A549 (cell line): ENCODE data around the gene PITX3. TPM values are rescaled to one million over a fixed set of nuclear protein-coding genes. Genes with fewer than 3 reads are reported as not detected.

Experiments used
- ATAC-seq, 2 experiments: fragments of 200-7000 bp in 1 of 2; fragments of >200 bp in 1 of 2; cut with Nextera tagmentation in 1 of 2; cut with Tn5 transposase in 1 of 2; 3 replicates each; pipeline versions ENCODE4 v1.8.0 to v1.9.1; 2018 to 2020; ENCODE audit warnings: mild to moderate bottlenecking in 1 of 2, moderate library complexity in 1 of 2
- CTCF ChIA-PET: fragments of 300-600 bp; sonication (Branson Sonifier 250); formaldehyde crosslinking; extraction: SDS; loops from one replicate; lab custom pipeline; 2021; ENCODE audit warnings: antibody characterized with exemption, inconsistent platforms; lab: Yijun Ruan, JAX
- POLR2A ChIA-PET: fragments of 350-600 bp; formaldehyde crosslinking; extraction: SDS; loops from one replicate; lab custom pipeline; 2021; ENCODE audit warnings: antibody characterized with exemption, inconsistent platforms; lab: Yijun Ruan, JAX
- DNase-seq, 2 experiments: peaks; one replicate each; pipeline versions ENCODE4 v3.0.0 to v3.0.0-alpha.2; 2011 to 2016; ENCODE audit warnings: low read depth in 1 of 2, low spot score in 1 of 2
- FAIRE-seq: peaks from 2 replicates; lab custom pipeline; 2011; peaks lifted over from hg19 to GRCh38; lab: Jason Lieb, UNC
- H3K27ac ChIP-seq, 2 experiments: fragments of >200 bp; sonication (Bioruptor Twin); formaldehyde crosslinking; 3 replicates each; pipeline ENCODE4 v1.5.1; 2016 to 2017
- H3K4me1 ChIP-seq: fragments of >200 bp; sonication (Bioruptor Twin); formaldehyde crosslinking; 3 replicates; pipeline ENCODE4 v1.6.1; 2016
- H3K4me2 ChIP-seq: fragments of >200 bp; sonication (Bioruptor Twin); formaldehyde crosslinking; 3 replicates; pipeline ENCODE4 v1.6.1; 2016
- H3K4me3 ChIP-seq: fragments of >200 bp; sonication (Bioruptor Twin); formaldehyde crosslinking; 3 replicates; pipeline ENCODE4 v1.5.1; 2016
- H3K9me3 ChIP-seq: fragments of >200 bp; sonication (Bioruptor Twin); formaldehyde crosslinking; 3 replicates; pipeline ENCODE4 v1.6.1; 2016
- EP300 ChIP-seq, 2 experiments: fragments of >200 bp; sonication (Bioruptor Twin); formaldehyde crosslinking; IDR thresholded peaks; 2 replicates in 1 of 2; 3 replicates in 1 of 2; pipeline ENCODE4 v1.6.1; 2016 to 2017
- FOSL2 ChIP-seq, 2 experiments: fragments of 450-650 bp in 1 of 2; fragments of >200 bp in 1 of 2; sonication (Bioruptor Twin) in 1 of 2; formaldehyde crosslinking; IDR thresholded peaks; 2 replicates each; pipeline versions ENCODE4 v1.5.0 to v1.6.1; 2016 to 2020; ENCODE audit warnings: mild to moderate bottlenecking in 1 of 2, moderate library complexity in 1 of 2
- HOXB13 ChIP-seq: fragments of 250-450 bp; sonication (Bioruptor Pico); IDR thresholded peaks from 2 replicates; pipeline ENCODE4 v1.5.0; 2020; ENCODE audit warnings: low read depth, mild to moderate bottlenecking, moderate library complexity
- JUNB ChIP-seq: fragments of >200 bp; sonication (Bioruptor Twin); formaldehyde crosslinking; IDR thresholded peaks from 2 replicates; pipeline ENCODE4 v1.6.1; 2016
- KDM5A ChIP-seq: fragments of 200-600 bp; sonication (generic); IDR thresholded peaks from 2 replicates; pipeline ENCODE4 v1.6.1; 2016; ENCODE audit warnings: antibody characterized with exemption, mild to moderate bottlenecking
- MAZ ChIP-seq: fragments of 150-350 bp; IDR thresholded peaks from 2 replicates; pipeline ENCODE4 v1.6.1; 2014; ENCODE audit warnings: antibody characterized with exemption, low read depth, low read length, borderline replicate concordance
- MYC ChIP-seq: IDR thresholded peaks from 2 replicates; pipeline ENCODE4 v1.6.1; 2012; ENCODE audit warnings: mild to moderate bottlenecking, inconsistent platforms, low read length, improper control_type of control experiment, borderline replicate concordance
- NPAS2 ChIP-seq: fragments of 250-450 bp; sonication (Bioruptor Pico); IDR thresholded peaks from 2 replicates; pipeline ENCODE4 v1.8.0; 2022; ENCODE audit warnings: mild to moderate bottlenecking, moderate library complexity, borderline replicate concordance
- NR3C1 ChIP-seq: fragments of >200 bp; sonication (Bioruptor Twin); formaldehyde crosslinking; IDR thresholded peaks from 3 replicates; pipeline ENCODE4 v1.6.1; 2017
- PHF8 ChIP-seq: fragments of 200-600 bp; sonication (generic); IDR thresholded peaks from 2 replicates; pipeline ENCODE4 v1.6.1; 2016; ENCODE audit warnings: low read depth, mild to moderate bottlenecking, antibody characterized with exemption, moderate library complexity, borderline replicate concordance
- RCOR1 ChIP-seq: fragments of 150-350 bp; IDR thresholded peaks from 2 replicates; pipeline ENCODE4 v1.6.1; 2014; ENCODE audit warnings: antibody characterized with exemption, low read length, low read depth
- RFX5 ChIP-seq: fragments of 450-650 bp; IDR thresholded peaks from 2 replicates; pipeline ENCODE4 v1.7.1; 2014; ENCODE audit warnings: antibody characterized with exemption, mild to moderate bottlenecking, moderate library complexity
- SMC3 ChIP-seq: fragments of >200 bp; sonication (Bioruptor Twin); formaldehyde crosslinking; IDR thresholded peaks from 3 replicates; pipeline ENCODE4 v1.6.1; 2018; ENCODE audit warnings: inconsistent platforms
- USF2 ChIP-seq: fragments of 450-650 bp; IDR thresholded peaks from 2 replicates; pipeline ENCODE4 v1.6.1; 2014; ENCODE audit warnings: antibody characterized with exemption
- ZC3H11A ChIP-seq: fragments of 450-650 bp; IDR thresholded peaks from 2 replicates; pipeline ENCODE4 v1.6.1; 2014; ENCODE audit warnings: antibody characterized with exemption, mild to moderate bottlenecking
- WGBS: methylation state at CpG from one replicate; pipeline ENCODE4 v1.1.6; 2017; ENCODE audit errors: missing lambda C conversion rate; 5-methylcytosine and 5-hydroxymethylcytosine counted together
- polyA plus RNA-seq, 4 experiments: library from polyadenylated mRNA; depleted of rRNA in 3 of 4; stranded (reverse); fragments of >200 nt; fragmentation: RNase III in 1 of 4; extraction: RNeasy Plus Mini Kit Qiagen cat#74134 plus additional on column Dnase treatment in 1 of 4; gene quantifications; 2 replicates in 3 of 4; 3 replicates in 1 of 4; pipeline ENCODE4 v1.2.3, GENCODE V29; 2011 to 2017
- TF ChIP-seq, protein P1 (sequence below): fragments of >200 bp; sonication (Bioruptor Twin); formaldehyde crosslinking; IDR thresholded peaks from 3 replicates; pipeline ENCODE4 v1.5.1; 2016
- TF ChIP-seq, protein P2 (sequence below): IDR thresholded peaks from 2 replicates; pipeline ENCODE4 v1.6.1; 2012

Gene PITX3
- polyA plus RNA-seq, 2 of the 4 experiments (the other 2 are of a cell fraction), result 0.09 TPM; not detected in 1

DNA sequence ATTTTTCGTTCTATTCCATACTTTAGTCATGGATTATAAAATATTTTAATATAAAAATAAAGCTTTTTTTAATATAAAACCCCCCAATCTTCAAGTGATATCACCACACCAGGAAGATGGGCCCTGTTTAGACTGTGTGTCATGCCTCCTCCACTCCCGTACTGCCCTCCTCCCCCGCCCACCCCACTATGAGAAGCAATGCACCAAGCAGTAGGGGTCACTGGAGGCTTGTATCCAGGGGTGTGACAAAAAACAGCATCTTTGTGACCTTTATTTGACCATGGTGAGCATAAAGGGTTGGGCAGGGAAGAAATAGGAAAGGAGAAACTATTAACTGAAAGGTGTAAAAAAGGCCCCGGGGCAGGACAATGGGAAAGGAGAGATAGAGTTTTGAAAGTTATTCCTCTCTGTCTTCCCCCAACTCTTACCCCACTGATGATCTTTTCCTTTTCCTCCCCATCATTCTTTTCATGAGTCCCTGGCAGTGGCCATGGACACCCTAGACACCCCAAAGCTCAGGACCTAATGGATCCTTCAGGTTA, 3.5 kb downstream of the PITX3 start:
- CTCF ChIA-PET, result interaction anchor here (1.3 to 24.2 kb wide), 6 partner anchors 8 to 162 kb away, joined by 3 to 886 read pairs (median 38); partner anchors contain the start of genes GBF1 and NFKB2
- ATAC-seq (no peak), FAIRE-seq (no peak), DNase-seq (no peak)
- no peak for TF ChIP-seq ZC3H11A
- TF ChIP-seq SMC3, result no peak
- TF ChIP-seq USF2, result no peak
- TF ChIP-seq KDM5A, result no peak
- TF ChIP-seq PHF8, result no peak
- TF ChIP-seq HOXB13 (CRISPR knock-in tag), result no peak
- TF ChIP-seq NR3C1, result no peak
- TF ChIP-seq, protein P1, sequence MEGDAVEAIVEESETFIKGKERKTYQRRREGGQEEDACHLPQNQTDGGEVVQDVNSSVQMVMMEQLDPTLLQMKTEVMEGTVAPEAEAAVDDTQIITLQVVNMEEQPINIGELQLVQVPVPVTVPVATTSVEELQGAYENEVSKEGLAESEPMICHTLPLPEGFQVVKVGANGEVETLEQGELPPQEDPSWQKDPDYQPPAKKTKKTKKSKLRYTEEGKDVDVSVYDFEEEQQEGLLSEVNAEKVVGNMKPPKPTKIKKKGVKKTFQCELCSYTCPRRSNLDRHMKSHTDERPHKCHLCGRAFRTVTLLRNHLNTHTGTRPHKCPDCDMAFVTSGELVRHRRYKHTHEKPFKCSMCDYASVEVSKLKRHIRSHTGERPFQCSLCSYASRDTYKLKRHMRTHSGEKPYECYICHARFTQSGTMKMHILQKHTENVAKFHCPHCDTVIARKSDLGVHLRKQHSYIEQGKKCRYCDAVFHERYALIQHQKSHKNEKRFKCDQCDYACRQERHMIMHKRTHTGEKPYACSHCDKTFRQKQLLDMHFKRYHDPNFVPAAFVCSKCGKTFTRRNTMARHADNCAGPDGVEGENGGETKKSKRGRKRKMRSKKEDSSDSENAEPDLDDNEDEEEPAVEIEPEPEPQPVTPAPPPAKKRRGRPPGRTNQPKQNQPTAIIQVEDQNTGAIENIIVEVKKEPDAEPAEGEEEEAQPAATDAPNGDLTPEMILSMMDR, result no peak
- WGBS, result 52% methylated on average over 4 of the region's 4 CpGs
- H3K9me3 ChIP-seq, result no peaks in the 10 kb centered on the region
- POLR2A ChIA-PET, result no interaction called here
- H3K4me1 ChIP-seq, result peaks cover 16% of the 10 kb centered on the region
- no peak overlapping the region for H3K4me2 ChIP-seq
- H3K4me3 ChIP-seq, result no peak overlapping the region
- no peak overlapping the region for H3K27ac ChIP-seq

DNA sequence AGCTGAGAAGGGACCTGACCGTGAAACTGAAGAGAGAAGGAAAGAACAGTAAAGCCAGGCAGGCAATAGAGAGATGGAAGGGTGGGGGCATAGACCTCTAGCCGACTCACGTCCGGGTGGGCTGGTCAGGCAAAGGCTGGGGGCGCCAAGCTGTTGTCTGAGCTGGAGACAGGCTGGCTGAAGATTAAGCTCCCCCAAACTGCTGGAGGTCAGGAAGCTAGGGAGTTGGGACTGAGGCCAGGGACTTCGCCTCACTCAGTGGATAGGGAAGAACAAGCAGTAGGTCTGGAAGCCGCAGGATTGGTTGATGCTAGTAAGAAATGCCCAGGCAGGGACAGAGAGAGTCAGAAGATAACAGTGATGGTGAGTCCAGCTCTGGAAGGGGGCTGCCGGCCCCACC, 5.3 kb downstream of the PITX3 start:
- ATAC-seq (no peak), FAIRE-seq (no peak), DNase-seq (no peak)
- Histone ChIP-seq H3K4me2 (no peak overlapping the region), H3K4me1 (peaks cover 18% of the 10 kb centered on the region), H3K4me3 (no peak overlapping the region), H3K9me3 (no peaks in the 10 kb centered on the region), H3K27ac (no peak overlapping the region)
- POLR2A ChIA-PET, result no interaction called here
- WGBS, result 70% methylated on average over 8 of the region's 8 CpGs
- CTCF ChIA-PET, result interaction anchor here (0.6 to 24.2 kb wide), 7 partner anchors 10 to 348 kb away, joined by 3 to 886 read pairs (median 111); partner anchors contain the start of genes FBXL15, GBF1 and NFKB2
- no peak for TF ChIP-seq KDM5A
- no peak for TF ChIP-seq MAZ
- TF ChIP-seq RFX5, result no peak
- TF ChIP-seq MYC, result no peak
- TF ChIP-seq NPAS2 (CRISPR knock-in tag), result no peak

- Histone ChIP-seq H3K4me3 (no peak overlapping the region), H3K9me3 (no peaks in the 10 kb centered on the region), H3K27ac (no peak overlapping the region), H3K4me1 (peaks cover 20% of the 10 kb centered on the region), H3K4me2 (peak overlapping the region; percentile 37; the same call in 2 of the 3 replicates)
- DNase-seq (peak; percentile 41 to 50), FAIRE-seq (no peak), ATAC-seq (peak; percentile 23 to 33; a peak in 3 of 6 replicates)
- TF ChIP-seq RCOR1 (no peak), FOSL2 (IDR thresholded peaks at IDR 0.05) (no peak), FOSL2 (CRISPR knock-in tag; IDR thresholded peaks at IDR 0.05) (peak; percentile 43; the same call in 1 of the 2 replicates), JUNB (no peak), EP300 (IDR thresholded peaks at IDR 0.05) (no peak)
- TF ChIP-seq, protein P2, sequence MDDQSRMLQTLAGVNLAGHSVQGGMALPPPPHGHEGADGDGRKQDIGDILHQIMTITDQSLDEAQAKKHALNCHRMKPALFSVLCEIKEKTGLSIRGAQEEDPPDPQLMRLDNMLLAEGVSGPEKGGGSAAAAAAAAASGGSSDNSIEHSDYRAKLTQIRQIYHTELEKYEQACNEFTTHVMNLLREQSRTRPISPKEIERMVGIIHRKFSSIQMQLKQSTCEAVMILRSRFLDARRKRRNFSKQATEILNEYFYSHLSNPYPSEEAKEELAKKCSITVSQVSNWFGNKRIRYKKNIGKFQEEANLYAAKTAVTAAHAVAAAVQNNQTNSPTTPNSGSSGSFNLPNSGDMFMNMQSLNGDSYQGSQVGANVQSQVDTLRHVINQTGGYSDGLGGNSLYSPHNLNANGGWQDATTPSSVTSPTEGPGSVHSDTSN, result no peak
- ChIA-PET POLR2A (interaction anchor here (0.6 kb wide), 1 partner anchor 216 kb away, joined by 3 read pairs; the partner anchor contains the start of gene C10orf95), CTCF (interaction anchor here (0.6 to 24.2 kb wide), 9 partner anchors 10 to 348 kb away, joined by 3 to 886 read pairs (median 111); partner anchors contain the start of genes FBXL15, GBF1 and NFKB2)
- WGBS, result 86% methylated on average over 1 of the region's 1 CpG
These were observed 5.8 kb downstream of the PITX3 start for GRCh38 chr10:102235598-102235920.
